Heart left ventricle (tissue), 16 donors: ENCODE measurements around the gene DAPL1. TPM values are rescaled to one million over a fixed set of nuclear protein-coding genes. Genes with fewer than 3 reads are reported as not detected.
A peak's percentile ranks its signal among the peaks of the same experiment; 100 is the strongest.

Source experiments
- ATAC-seq, 4 donors: fragments of 200-7000 bp; cut with Tn5 transposase; one replicate each; pipeline ENCODE4 v1.9.1; 2020 to 2022; ENCODE audit warnings: moderate library complexity in 4 of 4, mild to moderate bottlenecking in 3 of 4, moderate number of reproducible peaks in 1 of 4
- DNase-seq, 5 donors: peaks; one replicate each; pipeline ENCODE4 v3.0.0-alpha.2; 2020
- H3K27ac ChIP-seq, 12 donors: fragments of 200-600 bp; sonication (generic) in 4 of 12; one replicate each; pipeline versions ENCODE4 v1.5.0 to v1.8.0; 2016 to 2022; ENCODE audit warnings: mild to moderate bottlenecking in 2 of 12
- H3K27me3 ChIP-seq, 9 donors: fragments of 200-600 bp; sonication (generic) in 2 of 9; one replicate each; pipeline versions ENCODE4 v1.5.1 to v1.8.0; 2016 to 2022; ENCODE audit warnings: mild to moderate bottlenecking in 3 of 9
- H3K36me3 ChIP-seq, 9 donors: fragments of 200-600 bp; sonication (generic) in 2 of 9; one replicate each; pipeline versions ENCODE4 v1.5.0 to v1.8.0; 2018 to 2022; ENCODE audit warnings: mild to moderate bottlenecking in 2 of 9
- H3K4me1 ChIP-seq, 12 donors: fragments of 200-600 bp; sonication (generic) in 4 of 12; one replicate each; pipeline versions ENCODE4 v1.5.0 to v1.8.0; 2016 to 2022; ENCODE audit warnings: mild to moderate bottlenecking in 3 of 12
- H3K4me3 ChIP-seq, 12 donors: fragments of 200-600 bp; sonication (generic) in 4 of 12; one replicate each; pipeline versions ENCODE4 v1.5.0 to v1.8.0; 2017 to 2022; ENCODE audit warnings: mild to moderate bottlenecking in 9 of 12, moderate library complexity in 4 of 12
- H3K9me3 ChIP-seq, 12 donors: fragments of 200-600 bp; sonication (generic) in 4 of 12; one replicate each; pipeline versions ENCODE4 v1.5.0 to v1.8.0; 2016 to 2022; ENCODE audit warnings: mild to moderate bottlenecking in 1 of 12
- POLR2A ChIP-seq, 2 donors: fragments of 450-650 bp; IDR thresholded peaks; one replicate each; pipeline ENCODE4 v1.6.1; 2017; ENCODE audit warnings: antibody characterized with exemption in 2 of 2, mild to moderate bottlenecking in 2 of 2, moderate library complexity in 2 of 2
- WGBS, 4 donors: extraction: QIAGEN DNeasy Blood & Tissue Kit in 2 of 4; methylation state at CpG; one replicate each; pipeline versions ENCODE4 v1.1.5 to v1.1.7; 2013 to 2018; 5-methylcytosine and 5-hydroxymethylcytosine counted together
- intact Hi-C, 10 donors: fragments of 100-400 bp; cut with DNase I; formaldehyde crosslinking; loops; one replicate each; pipeline versions ENCODE4 v1.11.1 to v1.14.2; 2022
- polyA plus RNA-seq, 2 donors: library from polyadenylated mRNA; stranded (reverse); fragments of 200-250 nt; gene quantifications; one replicate each; pipeline ENCODE4 v1.2.3, GENCODE V29; 2013
- total RNA-seq, 9 donors: library from RNA; depleted of rRNA in 2 of 9; stranded (reverse); fragments of >200 nt in 2 of 9; fragmentation: NEBNext Ultra II Directional in 3 of 9; extraction: Animal tissue kit (Norgen Biotek cat#: 25700) in 3 of 9; gene quantifications; one replicate each; pipeline versions ENCODE4 v1.1.0 to v1.2.4, GENCODE V29; 2016 to 2023
- TF ChIP-seq, protein P1 (sequence below), 12 donors: fragments of 200-600 bp; sonication (generic) in 4 of 12; IDR thresholded peaks; one replicate each; pipeline versions ENCODE4 v1.5.0 to v1.8.0; 2018 to 2022; ENCODE audit warnings: antibody characterized with exemption in 12 of 12, mild to moderate bottlenecking in 5 of 12
- donor health status: ischemic (EF 13 %, LVEDD 7.1; RV severe dilation, severe dysfunction).
- donor health status: healthy with polysubstance abuse.
- donor health status: DM: no; HTN: yes; CAD: no.
- donor health status: DM: no; HTN: no; CAD: no.
- donor health status: ischemic (EF 25% LVEDD 6.9; RV normal size, moderate dysfunction).
- donor health status: ischemic (EF 25% LVEDD 5.7; RV mildly dilated, moderate dysfunction).
- donor health status: healthy.
- donor health status: DM: yes; HTN: yes; CAD: no.
- donor health status: ischemic (EF 35%, LVEDD 5.7; RV mildly dilated, moderate dysfunction).
- donor health status: nonischemic (EF 11% LVEDD 7.7; RV severe dilation, severe dysfunction).
- donor health status: DM: yes; HTN: yes; CAD: no.
- donor health status: PGD.
- donor health status: ischemic (EF 29% LVEDD 5.4; RV normal size, mild dysfunction).
- donor health status: nonischemic (EF 23%, LVEDD 6.1; RV moderate dilation, normal function).

DAPL1 gene
- total and polyA plus RNA-seq, 11 donors = 1.3 TPM; not detected in 10

- Histone ChIP-seq H3K36me3 (no peaks in the 10 kb centered on the region), H3K27me3 (no peaks in the 10 kb centered on the region), H3K4me3 (no peak overlapping the region), H3K27ac (no peak overlapping the region), H3K4me1 (peaks cover 0 to 6% (median 0%) of the 10 kb centered on the region in 12 donors), H3K9me3 (no peaks in the 10 kb centered on the region)
- TF ChIP-seq, protein P1, sequence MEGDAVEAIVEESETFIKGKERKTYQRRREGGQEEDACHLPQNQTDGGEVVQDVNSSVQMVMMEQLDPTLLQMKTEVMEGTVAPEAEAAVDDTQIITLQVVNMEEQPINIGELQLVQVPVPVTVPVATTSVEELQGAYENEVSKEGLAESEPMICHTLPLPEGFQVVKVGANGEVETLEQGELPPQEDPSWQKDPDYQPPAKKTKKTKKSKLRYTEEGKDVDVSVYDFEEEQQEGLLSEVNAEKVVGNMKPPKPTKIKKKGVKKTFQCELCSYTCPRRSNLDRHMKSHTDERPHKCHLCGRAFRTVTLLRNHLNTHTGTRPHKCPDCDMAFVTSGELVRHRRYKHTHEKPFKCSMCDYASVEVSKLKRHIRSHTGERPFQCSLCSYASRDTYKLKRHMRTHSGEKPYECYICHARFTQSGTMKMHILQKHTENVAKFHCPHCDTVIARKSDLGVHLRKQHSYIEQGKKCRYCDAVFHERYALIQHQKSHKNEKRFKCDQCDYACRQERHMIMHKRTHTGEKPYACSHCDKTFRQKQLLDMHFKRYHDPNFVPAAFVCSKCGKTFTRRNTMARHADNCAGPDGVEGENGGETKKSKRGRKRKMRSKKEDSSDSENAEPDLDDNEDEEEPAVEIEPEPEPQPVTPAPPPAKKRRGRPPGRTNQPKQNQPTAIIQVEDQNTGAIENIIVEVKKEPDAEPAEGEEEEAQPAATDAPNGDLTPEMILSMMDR (IDR thresholded peaks at IDR 0.05) = no peak
- TF ChIP-seq POLR2A (IDR thresholded peaks at IDR 0.05) = no peak
- intact Hi-C loops = no loop called here
- DNase-seq (no peak), ATAC-seq (no peak)
- WGBS, 4 donors = 82 to 87% (median 83%) methylated on average over 3 of the region's 3 CpGs
These were observed 18.0 kb upstream of the DAPL1 start for GRCh38 chr2:158777077-158777476.

DNA sequence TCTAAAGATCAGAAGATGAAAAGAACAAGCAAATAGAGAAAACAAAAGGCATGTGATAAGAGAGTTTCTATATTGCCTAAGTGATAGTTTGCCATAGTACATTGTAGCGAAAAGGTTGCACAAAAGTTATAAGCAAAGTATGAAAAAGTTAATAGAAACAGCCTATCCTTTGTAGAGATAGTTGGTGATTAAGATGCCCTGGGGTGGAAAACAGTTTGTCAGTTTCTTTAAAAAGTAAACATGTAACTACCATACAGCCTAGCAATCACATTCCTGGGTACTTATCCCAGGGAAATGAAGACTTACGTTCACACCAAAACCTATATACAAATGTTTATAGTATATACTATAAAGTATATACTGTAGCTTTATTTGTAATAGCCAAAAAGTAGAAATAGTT lies 16.9 kb upstream of the DAPL1 start:
- Histone ChIP-seq H3K4me1 (peaks cover 0 to 6% (median 0%) of the 10 kb centered on the region in 12 donors), H3K27me3 (no peaks in the 10 kb centered on the region), H3K36me3 (no peaks in the 10 kb centered on the region), H3K4me3 (no peak overlapping the region), H3K27ac (no peak overlapping the region), H3K9me3 (no peaks in the 10 kb centered on the region)
- DNase-seq (no peak), ATAC-seq (no peak)
- WGBS, 4 donors = 91 to 96% (median 93%) methylated on average over 2 of the region's 2 CpGs
- intact Hi-C loops = no loop called here
- TF ChIP-seq, protein P1 (IDR thresholded peaks at IDR 0.05) = no peak
- TF ChIP-seq POLR2A (IDR thresholded peaks at IDR 0.05) = no peak

DNA sequence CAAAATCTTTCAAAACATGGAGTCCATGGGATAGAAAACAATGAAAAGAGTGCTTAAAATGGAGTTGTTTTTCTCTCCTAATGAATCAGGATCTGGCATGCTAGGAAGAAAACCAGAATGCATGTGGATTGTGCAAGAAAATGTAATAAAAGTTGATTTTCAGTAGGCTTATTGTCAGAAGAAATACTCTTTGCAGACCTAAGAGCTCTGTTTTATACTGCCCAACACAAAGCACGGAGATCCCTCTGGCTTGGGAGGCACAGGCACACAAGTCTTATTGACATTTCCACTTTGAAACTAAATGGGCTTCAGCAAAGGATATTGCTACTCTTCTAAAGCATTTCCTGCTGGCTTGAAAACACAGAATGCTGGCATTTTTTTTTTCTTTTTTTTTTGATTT lies 15.5 kb upstream of the DAPL1 start:
- WGBS, 4 donors = 59 to 77% (median 67%) methylated on average over 1 of the region's 1 CpG
- TF ChIP-seq, protein P1 (IDR thresholded peaks at IDR 0.05) = no peak
- TF ChIP-seq POLR2A (IDR thresholded peaks at IDR 0.05) = no peak
- ATAC-seq = peak in 1 of 4 donors; percentile 28
- no peak overlapping the region for H3K27ac ChIP-seq
- DNase-seq = no peak
- intact Hi-C loops = no loop called here
- no peaks in the 10 kb centered on the region for H3K9me3 ChIP-seq
- H3K4me1 ChIP-seq = peaks cover 0 to 6% (median 0%) of the 10 kb centered on the region in 12 donors
- H3K36me3 ChIP-seq = no peaks in the 10 kb centered on the region
- H3K27me3 ChIP-seq = no peaks in the 10 kb centered on the region
- no peak overlapping the region for H3K4me3 ChIP-seq

- ATAC-seq (peak in 1 of 4 donors; percentile 48), DNase-seq (no peak)
- H3K27ac ChIP-seq = no peak overlapping the region
- intact Hi-C loops = no loop called here
- H3K9me3 ChIP-seq = no peaks in the 10 kb centered on the region
- H3K4me1 ChIP-seq = peaks cover 0 to 6% (median 0%) of the 10 kb centered on the region in 12 donors
- TF ChIP-seq, protein P1 (IDR thresholded peaks at IDR 0.05) = no peak
- no peak for TF ChIP-seq POLR2A (IDR thresholded peaks at IDR 0.05)
- 66 to 83% (median 79%) methylated on average over 4 of the region's 4 CpGs for whole genome bisulfite sequencing, 4 donors
- H3K36me3 ChIP-seq = no peaks in the 10 kb centered on the region
- H3K27me3 ChIP-seq = no peaks in the 10 kb centered on the region
- H3K4me3 ChIP-seq = no peak overlapping the region
These were observed 13.7 kb upstream of the DAPL1 start for GRCh38 chr2:158781353-158781961.
